D721Med (cell line): Measurements from ENCODE around the gene MAST4.

Source experiments
- DNase-seq: peaks from one replicate; pipeline ENCODE4 v3.0.0; 2011; ENCODE audit warnings: low spot score; ENCODE audit not compliant: insufficient read length
- FAIRE-seq: peaks from 2 replicates; lab custom pipeline; 2011; peaks lifted over from hg19 to GRCh38; lab: Jason Lieb, UNC
- TF ChIP-seq, protein P1 (sequence below): IDR thresholded peaks from 2 replicates; pipeline ENCODE4 v1.5.1; 2012; ENCODE audit warnings: mild to moderate bottlenecking, control low read depth; ENCODE audit not compliant: insufficient read depth; ENCODE audit errors: missing control alignments

Gene MAST4

DNA sequence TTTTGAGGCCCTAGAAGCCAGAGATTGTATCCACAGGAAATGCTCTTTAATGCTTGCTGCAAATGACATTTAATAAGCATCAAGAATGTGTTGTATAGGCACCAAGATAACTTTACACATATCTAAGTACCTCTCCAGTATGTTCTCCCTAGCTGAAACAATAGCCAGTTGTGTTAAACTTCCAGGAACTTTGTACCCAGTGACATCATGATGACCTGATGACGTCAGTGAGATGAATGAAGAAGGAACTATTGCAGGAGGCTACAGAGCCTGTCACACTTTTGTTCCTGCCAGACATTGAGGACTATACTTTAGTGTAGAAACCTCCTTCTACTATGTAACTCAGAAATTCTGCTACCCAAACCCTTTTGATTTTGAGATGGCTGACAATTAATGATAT is 470.6 kb downstream of the MAST4 start:
- FAIRE-seq (no peak), DNase-seq (no peak)
- TF ChIP-seq, protein P1, sequence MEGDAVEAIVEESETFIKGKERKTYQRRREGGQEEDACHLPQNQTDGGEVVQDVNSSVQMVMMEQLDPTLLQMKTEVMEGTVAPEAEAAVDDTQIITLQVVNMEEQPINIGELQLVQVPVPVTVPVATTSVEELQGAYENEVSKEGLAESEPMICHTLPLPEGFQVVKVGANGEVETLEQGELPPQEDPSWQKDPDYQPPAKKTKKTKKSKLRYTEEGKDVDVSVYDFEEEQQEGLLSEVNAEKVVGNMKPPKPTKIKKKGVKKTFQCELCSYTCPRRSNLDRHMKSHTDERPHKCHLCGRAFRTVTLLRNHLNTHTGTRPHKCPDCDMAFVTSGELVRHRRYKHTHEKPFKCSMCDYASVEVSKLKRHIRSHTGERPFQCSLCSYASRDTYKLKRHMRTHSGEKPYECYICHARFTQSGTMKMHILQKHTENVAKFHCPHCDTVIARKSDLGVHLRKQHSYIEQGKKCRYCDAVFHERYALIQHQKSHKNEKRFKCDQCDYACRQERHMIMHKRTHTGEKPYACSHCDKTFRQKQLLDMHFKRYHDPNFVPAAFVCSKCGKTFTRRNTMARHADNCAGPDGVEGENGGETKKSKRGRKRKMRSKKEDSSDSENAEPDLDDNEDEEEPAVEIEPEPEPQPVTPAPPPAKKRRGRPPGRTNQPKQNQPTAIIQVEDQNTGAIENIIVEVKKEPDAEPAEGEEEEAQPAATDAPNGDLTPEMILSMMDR = no peak

DNA sequence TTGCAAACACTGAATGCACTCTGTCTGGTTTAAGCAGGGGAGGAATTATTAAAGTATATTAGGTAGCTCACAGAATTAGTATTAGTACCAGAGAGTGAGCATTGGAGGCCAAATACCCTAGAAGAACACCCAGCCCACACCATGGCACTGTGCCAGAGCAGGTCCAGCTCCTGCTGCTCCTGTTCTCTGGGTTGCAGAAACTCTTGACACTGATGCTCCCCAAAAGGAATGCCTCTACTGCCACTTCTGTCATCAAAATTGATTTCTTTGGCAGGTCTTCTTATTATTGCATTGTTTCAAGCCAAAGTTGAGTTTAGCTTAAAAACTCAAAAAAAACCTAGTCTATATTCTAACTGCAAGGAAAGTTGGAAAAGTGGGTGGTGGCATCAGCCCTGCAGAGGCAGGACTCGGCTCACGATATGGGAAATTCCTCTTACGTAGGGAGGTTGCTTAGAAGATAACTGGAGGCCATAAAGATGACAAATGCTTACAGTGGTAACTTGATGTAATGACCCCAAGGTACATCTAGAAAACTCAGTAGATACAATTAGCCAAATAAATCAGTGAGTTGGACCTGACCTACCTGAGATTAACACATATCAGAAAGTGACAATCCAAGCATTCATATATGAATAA is 477.0 kb downstream of the MAST4 start:
- FAIRE-seq (no peak), DNase-seq (no peak)
- TF ChIP-seq, protein P1 = no peak

DNA sequence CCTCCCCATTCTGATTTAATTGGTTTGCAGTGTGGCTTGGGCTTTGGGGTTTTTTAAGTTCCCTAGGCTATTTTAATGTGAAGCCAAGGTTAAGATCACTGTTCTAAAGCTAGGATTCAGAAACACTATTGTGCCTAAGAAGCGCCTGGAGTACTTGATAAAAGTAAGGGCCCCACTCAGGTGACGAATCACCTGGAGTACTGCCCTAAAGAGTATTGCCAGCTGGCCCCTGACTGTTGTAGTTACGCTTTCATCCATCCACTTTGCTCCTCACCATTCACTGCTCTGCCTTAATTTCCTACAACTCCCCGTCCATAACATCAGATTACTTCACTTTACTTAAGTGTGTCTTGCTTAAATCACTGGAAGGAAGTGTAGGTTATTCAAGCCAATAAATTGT is 481.1 kb downstream of the MAST4 start:
- no peak for FAIRE-seq
- TF ChIP-seq, protein P1 = no peak
- DNase-seq = no peak

DNA sequence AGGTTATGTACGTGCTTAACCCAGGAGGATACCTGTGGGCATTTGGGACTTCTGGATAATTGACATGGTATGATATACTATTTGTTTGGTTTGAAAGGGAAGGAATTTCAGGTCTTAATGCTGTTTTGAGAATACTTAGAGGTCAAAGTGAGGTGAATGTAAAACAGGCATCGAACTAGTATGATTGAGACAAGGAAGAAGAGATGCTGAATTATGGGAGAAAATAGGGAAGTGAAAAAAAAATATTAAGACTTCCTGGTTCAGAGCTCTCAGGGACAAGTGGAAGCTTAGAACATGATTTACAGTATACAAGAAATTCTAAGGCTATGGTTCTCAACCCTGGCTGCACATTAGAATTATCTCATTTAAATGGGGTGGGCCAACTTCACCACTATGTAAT is 485.1 kb downstream of the MAST4 start:
- DNase-seq (no peak), FAIRE-seq (no peak)
- TF ChIP-seq, protein P1 = no peak

DNA sequence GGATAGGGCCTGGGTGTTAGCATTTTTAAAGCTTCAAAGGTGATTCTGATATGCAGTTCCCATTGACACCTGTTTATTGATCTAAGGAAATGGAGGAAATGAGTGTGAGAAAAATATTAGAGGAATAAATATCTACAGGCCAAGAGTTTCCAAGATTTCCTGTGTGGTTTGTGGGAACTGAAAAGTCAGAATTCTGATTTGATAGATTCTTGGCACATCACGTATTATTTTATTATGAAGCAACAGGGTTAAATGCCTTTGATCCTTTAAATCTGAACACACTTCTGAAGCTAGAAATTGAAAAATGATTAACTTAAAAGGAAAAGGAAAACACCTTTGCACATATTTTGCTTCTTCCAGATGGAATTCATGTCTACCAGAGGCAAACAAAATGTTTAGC is 486.7 kb downstream of the MAST4 start:
- DNase-seq (no peak), FAIRE-seq (peak; percentile 60)
- TF ChIP-seq, protein P1 = no peak

DNA sequence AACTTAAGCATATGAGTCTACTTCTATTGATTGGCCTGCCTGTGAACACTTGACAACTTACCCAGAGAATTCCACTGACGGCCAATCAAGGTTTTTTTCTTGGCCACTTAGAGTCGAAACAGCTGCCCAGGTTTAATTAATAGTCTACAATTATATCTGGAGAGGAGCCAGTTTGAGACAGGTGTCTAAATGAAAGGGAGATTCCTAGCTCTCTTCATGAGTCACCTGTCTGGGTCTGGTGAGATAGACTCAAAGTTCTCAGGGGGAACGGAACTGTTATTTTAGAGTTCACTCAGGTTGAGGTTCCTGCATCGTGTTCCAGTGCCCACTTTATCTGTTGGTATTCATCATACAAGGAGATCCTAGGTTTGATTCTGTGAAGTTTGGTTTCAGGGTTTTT is 489.4 kb downstream of the MAST4 start:
- DNase-seq (no peak), FAIRE-seq (no peak)

DNA sequence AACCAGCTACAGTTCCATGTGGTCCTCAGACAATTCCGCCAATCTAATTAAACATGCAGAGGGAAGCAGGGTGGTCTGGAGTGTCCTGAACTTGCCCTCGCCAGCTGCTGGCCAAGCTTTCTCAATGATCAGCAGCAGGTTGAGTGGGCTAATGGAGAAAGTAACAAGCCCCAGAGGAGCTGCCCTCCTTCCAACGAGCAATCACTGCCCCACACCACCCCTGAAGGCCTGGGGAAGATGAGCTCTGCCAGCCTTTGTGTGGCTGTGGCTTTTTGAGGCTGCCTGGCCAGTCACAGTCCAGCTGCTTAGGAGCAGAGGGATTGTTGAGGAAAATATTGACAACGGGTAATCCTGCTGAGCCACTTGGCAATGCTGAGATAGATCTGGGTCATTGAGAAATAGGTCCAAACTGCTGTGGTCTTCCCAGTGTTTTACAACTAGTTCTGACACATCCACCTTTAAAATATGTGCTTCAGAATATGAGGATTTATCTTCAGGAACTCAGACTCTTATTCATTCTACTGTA is 493.1 kb downstream of the MAST4 start:
- TF ChIP-seq, protein P1 = no peak
- no peak for DNase-seq
- no peak for FAIRE-seq

More for the DNA sequence above, 489.4 kb downstream of the MAST4 start:
- TF ChIP-seq, protein P1 = no peak
